Trophoblast cell (in vitro differentiated cells and primary cell): ENCODE measurements around the gene NBPF1. TPM values are rescaled to one million over a fixed set of nuclear protein-coding genes. Genes with fewer than 3 reads are reported as not detected.
A peak's percentile ranks its signal among the peaks of the same experiment; 100 is the strongest.
"Not testable (repeated sequence)": the region's sequence is repeated elsewhere in the genome, so short reads cannot be mapped to it uniquely, and the experiment has no call there.

Experiments used
- DNase-seq, 2 donors: peaks; one replicate each; pipeline ENCODE4 v3.0.0-alpha.2; 2016
- H2AFZ ChIP-seq: 2 replicates; pipeline ENCODE4 v1.6.1; 2013; ENCODE audit warnings: low read length, moderate library complexity, mild to moderate bottlenecking; ENCODE audit not compliant: insufficient read depth, poor library complexity
- H2AK5ac ChIP-seq: 2 replicates; pipeline ENCODE4 v1.6.1; 2013; ENCODE audit warnings: mild to moderate bottlenecking, low read length
- H2BK120ac ChIP-seq: 2 replicates; pipeline ENCODE4 v1.6.1; 2013; ENCODE audit warnings: low read length, mild to moderate bottlenecking, moderate library complexity; ENCODE audit not compliant: insufficient read depth, poor library complexity
- H2BK12ac ChIP-seq: 2 replicates; pipeline ENCODE4 v1.6.1; 2013; ENCODE audit warnings: mild to moderate bottlenecking, low read length, moderate library complexity
- H2BK5ac ChIP-seq: 2 replicates; pipeline ENCODE4 v1.6.1; 2013; ENCODE audit warnings: low read length, low read depth, moderate library complexity, mild to moderate bottlenecking; ENCODE audit not compliant: poor library complexity
- H3K14ac ChIP-seq: 2 replicates; pipeline ENCODE4 v1.6.1; 2013; ENCODE audit warnings: mild to moderate bottlenecking, low read length
- H3K18ac ChIP-seq: 2 replicates; pipeline ENCODE4 v1.6.1; 2013; ENCODE audit warnings: mild to moderate bottlenecking, low read length
- H3K23ac ChIP-seq: 2 replicates; pipeline ENCODE4 v1.6.1; 2013; ENCODE audit warnings: low read length
- H3K27ac ChIP-seq: 2 replicates; pipeline ENCODE4 v1.5.1; 2013; ENCODE audit warnings: low read depth, mild to moderate bottlenecking, inconsistent platforms, low read length, moderate library complexity
- H3K27me3 ChIP-seq: 2 replicates; pipeline ENCODE4 v1.6.1; 2013; ENCODE audit warnings: inconsistent platforms, mild to moderate bottlenecking, low read length, moderate library complexity; ENCODE audit not compliant: insufficient read depth
- H3K36me3 ChIP-seq, 2 experiments: 1 replicate in 1 of 2; 2 replicates in 1 of 2; pipeline ENCODE4 v1.6.1; 2013; ENCODE audit warnings: low read length in 2 of 2, mild to moderate bottlenecking in 2 of 2, moderate library complexity in 1 of 2; ENCODE audit not compliant: insufficient read depth in 2 of 2, control insufficient read depth in 1 of 2
- H3K4ac ChIP-seq: 2 replicates; pipeline ENCODE4 v1.6.1; 2013; ENCODE audit warnings: low read depth, mild to moderate bottlenecking, low read length, moderate library complexity
- H3K4me1 ChIP-seq, 2 experiments: 1 replicate in 1 of 2; 2 replicates in 1 of 2; pipeline ENCODE4 v1.6.1; 2013; ENCODE audit warnings: low read length in 2 of 2, mild to moderate bottlenecking in 2 of 2, moderate library complexity in 1 of 2; ENCODE audit not compliant: insufficient read depth in 2 of 2, control insufficient read depth in 1 of 2
- H3K4me2 ChIP-seq: 2 replicates; pipeline ENCODE4 v1.6.1; 2013; ENCODE audit warnings: inconsistent platforms, mild to moderate bottlenecking, low read length, moderate library complexity
- H3K4me3 ChIP-seq: 2 replicates; pipeline ENCODE4 v1.5.1; 2013; ENCODE audit warnings: mild to moderate bottlenecking, low read depth, low read length, inconsistent platforms
- H3K79me1 ChIP-seq: one replicate; pipeline ENCODE4 v1.6.1; 2013; ENCODE audit warnings: low read length
- H3K79me2 ChIP-seq: 2 replicates; pipeline ENCODE4 v1.6.1; 2013; ENCODE audit warnings: low read length, mild to moderate bottlenecking; ENCODE audit not compliant: control insufficient read depth, insufficient read depth, poor library complexity
- H3K9ac ChIP-seq: 2 replicates; pipeline ENCODE4 v1.6.1; 2013; ENCODE audit warnings: mild to moderate bottlenecking, low read length
- H3K9me3 ChIP-seq: 2 replicates; pipeline ENCODE4 v1.6.1; 2013; ENCODE audit warnings: low read depth, mild to moderate bottlenecking, control low read depth, inconsistent platforms, low read length; ENCODE audit not compliant: insufficient read depth
- H4K12ac ChIP-seq: 2 replicates; pipeline ENCODE4 v1.6.1; 2013; ENCODE audit warnings: low read depth, mild to moderate bottlenecking, low read length, moderate library complexity
- H4K8ac ChIP-seq: 2 replicates; pipeline ENCODE4 v1.6.1; 2013; ENCODE audit warnings: low read depth, mild to moderate bottlenecking, low read length, moderate library complexity
- H4K91ac ChIP-seq: one replicate; pipeline ENCODE4 v1.6.1; 2013; ENCODE audit warnings: low read depth, mild to moderate bottlenecking, low read length, moderate library complexity
- WGBS: extraction: QIAGEN DNeasy Blood & Tissue Kit; methylation state at CpG from one replicate; pipeline ENCODE4 v1.1.7; 2013; ENCODE audit warnings: missing lambda C conversion rate; ENCODE audit not compliant: insufficient read length, insufficient coverage; ENCODE audit errors: extremely low coverage; 5-methylcytosine and 5-hydroxymethylcytosine counted together
- polyA plus RNA-seq: library from polyadenylated mRNA; stranded (reverse); fragments of 200-250 nt; gene quantifications from 2 replicates; pipeline ENCODE4 v1.2.3, GENCODE V29; 2013

NBPF1 gene
- polyA plus RNA-seq, result 10.5 and 10.8 TPM in 2 replicates

DNA sequence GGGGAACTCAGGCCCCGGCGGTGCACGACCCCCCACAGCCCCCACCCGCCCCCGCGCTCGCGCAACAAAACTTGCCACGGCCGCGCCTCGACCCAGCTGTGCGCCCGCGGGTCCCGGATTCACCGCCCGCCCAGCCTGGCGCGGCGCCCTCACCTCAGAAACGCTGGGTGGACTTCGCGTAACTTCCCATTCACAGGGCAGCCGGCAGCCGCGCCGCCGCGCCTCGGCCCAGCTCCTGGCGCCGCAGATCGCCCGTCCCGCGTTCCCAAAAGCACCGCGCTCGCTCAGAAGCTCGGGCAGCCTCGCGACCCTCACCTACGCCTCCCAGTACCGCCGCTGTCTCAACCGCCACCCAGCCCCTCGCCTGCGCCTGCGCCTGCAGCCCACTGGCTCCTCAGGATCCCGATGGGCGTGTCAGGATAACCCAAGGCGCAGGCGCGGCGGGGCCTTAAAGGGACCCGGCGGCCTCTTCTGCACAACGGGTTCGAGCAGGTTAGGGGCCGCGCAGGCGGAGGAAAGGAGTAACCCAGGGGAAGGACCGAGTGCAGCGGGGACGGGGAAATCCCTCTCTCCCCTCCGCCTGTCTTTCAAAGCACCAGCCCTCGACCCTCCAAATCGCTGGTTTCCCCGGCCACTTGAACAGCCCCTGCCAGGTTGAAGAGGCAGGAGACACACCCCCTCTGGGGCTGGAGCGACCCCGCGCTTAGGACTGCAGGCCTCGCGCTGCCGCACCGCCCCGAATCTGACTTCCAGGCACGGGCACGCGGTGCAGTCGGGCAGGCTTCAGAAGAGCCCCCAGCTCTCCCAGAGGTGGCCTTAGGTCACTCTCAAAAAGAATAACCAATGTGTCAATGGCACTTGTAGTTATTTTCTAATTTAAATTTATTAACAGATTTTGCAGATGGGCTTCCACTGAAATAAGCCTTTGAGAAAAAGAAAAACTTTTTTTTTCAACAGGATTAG lies at the start of gene NBPF1:
Gene NBPF1, minus strand, starts transcription at position 380 of the 963 bp plus-strand sequence.
- peaks cover 7% of the 10 kb centered on the region for H3K79me2 ChIP-seq
- peak within 1 kb of the TSS; percentile 81 for H3K9ac ChIP-seq
- H2BK5ac ChIP-seq, result peak within 1 kb of the TSS; percentile 51
- H3K9me3 ChIP-seq, result no peaks in the 10 kb centered on the region
- H3K79me1 ChIP-seq, result peaks cover 6% of the 10 kb centered on the region
- H3K4me1 ChIP-seq, result peaks cover 6 to 7% of the 10 kb centered on the region in 2 experiments
- H3K4me2 ChIP-seq, result peak within 1 kb of the TSS; percentile 80
- H2BK120ac ChIP-seq, result peak within 1 kb of the TSS; percentile 89
- no peaks in the 10 kb centered on the region for H3K27me3 ChIP-seq
- peak within 1 kb of the TSS; percentile 44 for H3K4ac ChIP-seq
- H3K18ac ChIP-seq, result peak within 1 kb of the TSS; percentile 92
- no peak within 1 kb of the TSS for H2AK5ac ChIP-seq
- peak within 1 kb of the TSS; percentile 93 for H4K8ac ChIP-seq
- H3K23ac ChIP-seq, result no peak within 1 kb of the TSS
- peak within 1 kb of the TSS; percentile 93 for H2AFZ ChIP-seq
- peak within 1 kb of the TSS; percentile 81 for H4K91ac ChIP-seq
- H3K36me3 ChIP-seq, result peaks cover 4 to 6% of the 10 kb centered on the region in 2 experiments
- WGBS, result no CpG with 5 or more reads among the region's 82 CpGs
- peak; percentile 100 for DNase-seq
- H3K14ac ChIP-seq, result peak within 1 kb of the TSS; percentile 92
- H3K27ac ChIP-seq, result peak within 1 kb of the TSS; percentile 43
- H3K4me3 ChIP-seq, result peak within 1 kb of the TSS; percentile 91
- peak within 1 kb of the TSS; percentile 84 for H4K12ac ChIP-seq
- H2BK12ac ChIP-seq, result peak within 1 kb of the TSS; percentile 29

GRCh38 chr1:16658234-16658633 lies 44.9 kb upstream of the NBPF1 start:
- DNase-seq, H3K23ac ChIP-seq, H2AFZ ChIP-seq: not testable (repeated sequence)

DNA sequence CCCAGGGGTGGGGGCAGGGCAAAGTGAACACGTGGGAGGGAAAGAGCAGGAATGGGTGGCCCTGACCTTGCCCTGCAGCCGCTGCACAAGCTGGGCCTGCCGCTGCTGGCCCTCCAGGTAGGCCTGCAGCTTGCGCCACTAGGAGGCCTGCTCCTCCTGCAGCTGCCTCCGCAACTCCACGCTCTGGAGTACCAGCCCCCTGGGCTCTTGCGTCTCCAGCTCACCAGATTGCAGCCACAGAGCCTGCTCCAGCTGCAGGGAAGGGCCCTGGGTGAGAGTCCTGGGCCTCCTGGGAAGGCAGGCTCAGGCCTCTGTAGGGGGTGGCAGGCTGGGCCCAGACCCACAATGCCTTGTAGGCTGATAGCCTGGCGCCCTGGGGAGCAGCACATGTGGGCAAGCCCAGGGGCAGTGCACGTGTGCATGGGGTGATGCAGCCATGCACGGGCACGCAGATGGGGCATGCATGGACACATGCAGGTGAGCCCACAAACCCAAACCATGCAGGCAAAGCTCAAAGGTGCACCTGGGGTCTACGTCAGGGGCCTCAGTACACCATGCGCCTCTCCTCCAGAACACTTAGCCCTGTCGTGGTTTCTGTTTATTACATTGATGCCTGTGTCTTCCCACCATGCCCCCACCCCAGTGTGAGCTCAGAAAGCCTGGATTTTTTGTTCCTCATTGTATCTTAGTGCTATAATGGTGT lies 43.8 kb upstream of the NBPF1 start:
- not testable (repeated sequence) for H3K79me2 ChIP-seq, H2BK5ac ChIP-seq, H3K18ac ChIP-seq, H3K23ac ChIP-seq, H3K9ac ChIP-seq, H4K8ac ChIP-seq, H3K4me2 ChIP-seq, H2BK120ac ChIP-seq, H2AK5ac ChIP-seq, H4K12ac ChIP-seq, H3K27me3 ChIP-seq, DNase-seq, H2AFZ ChIP-seq, H3K79me1 ChIP-seq, H3K4me3 ChIP-seq, H4K91ac ChIP-seq, H3K14ac ChIP-seq, H3K27ac ChIP-seq, H3K9me3 ChIP-seq, H3K4ac ChIP-seq, H3K4me1 ChIP-seq, H3K36me3 ChIP-seq, H2BK12ac ChIP-seq
- no CpG with 5 or more reads among the region's 14 CpGs for WGBS

More at GRCh38 chr1:16658234-16658633, 44.9 kb upstream of the NBPF1 start:
- H3K4me1 ChIP-seq, H2BK12ac ChIP-seq, H4K8ac ChIP-seq, H3K9ac ChIP-seq, H3K4me2 ChIP-seq, H2AK5ac ChIP-seq, H3K14ac ChIP-seq, H3K4ac ChIP-seq, H2BK5ac ChIP-seq, H3K27ac ChIP-seq, H3K36me3 ChIP-seq, H3K4me3 ChIP-seq, H3K18ac ChIP-seq, H3K79me2 ChIP-seq, H3K27me3 ChIP-seq, H4K12ac ChIP-seq, H4K91ac ChIP-seq, H3K9me3 ChIP-seq, H2BK120ac ChIP-seq, H3K79me1 ChIP-seq: not testable (repeated sequence)
- no CpG with 5 or more reads among the region's 32 CpGs for WGBS

DNA sequence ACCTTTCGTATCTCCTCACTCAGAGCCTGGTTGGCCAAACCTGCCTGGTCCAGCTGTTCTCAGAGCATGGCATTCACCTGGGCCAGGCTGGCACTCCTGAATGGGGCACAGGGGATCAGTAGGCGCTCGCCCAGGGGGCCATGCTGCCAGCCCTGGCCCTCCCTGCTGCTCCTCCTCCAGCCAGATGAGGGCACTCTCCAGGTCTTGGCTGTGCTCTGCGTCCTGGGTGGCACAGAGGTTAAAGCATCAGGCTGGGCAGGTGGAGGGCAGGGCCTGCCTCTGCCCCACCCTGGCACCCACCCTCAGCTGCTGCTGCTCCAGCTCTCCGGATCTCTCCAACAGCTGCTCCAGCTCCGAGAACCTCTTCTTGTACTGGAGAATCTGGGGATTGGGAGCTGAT lies 43.2 kb upstream of the NBPF1 start:
- H2BK12ac ChIP-seq, H3K18ac ChIP-seq, H3K4me1 ChIP-seq, H3K4me2 ChIP-seq, DNase-seq, H3K14ac ChIP-seq, H2AFZ ChIP-seq, H3K23ac ChIP-seq, H2BK120ac ChIP-seq, H3K9me3 ChIP-seq, H4K12ac ChIP-seq, H3K79me2 ChIP-seq, H3K9ac ChIP-seq, H3K36me3 ChIP-seq, H3K27ac ChIP-seq, H2BK5ac ChIP-seq, H3K27me3 ChIP-seq, H3K79me1 ChIP-seq, H3K4me3 ChIP-seq, H4K8ac ChIP-seq, H2AK5ac ChIP-seq, H3K4ac ChIP-seq, H4K91ac ChIP-seq: not testable (repeated sequence)
- no CpG with 5 or more reads among the region's 6 CpGs for WGBS
